HepG2 (cell line): ENCODE measurements around the gene MOB4. TPM values are rescaled to one million over a fixed set of nuclear protein-coding genes. Genes with fewer than 3 reads are reported as not detected.

Experiments
- ATAC-seq: fragments of 200-7000 bp; cut with Tn5 transposase; 3 replicates; pipeline ENCODE4 v1.9.1; 2020; ENCODE audit warnings: mild to moderate bottlenecking, moderate library complexity
- BruUV-seq: library from RNA; stranded (reverse); fragments of 400-500 nt; replicated peaks from 2 replicates; lab custom pipeline; 2021; lab: Mats Ljungman, UMichigan
- CTCF ChIA-PET: fragments of 300-600 bp; formaldehyde crosslinking; extraction: SDS; loops from one replicate; lab custom pipeline; 2021; ENCODE audit warnings: low total read pairs, inconsistent platforms, low intra/inter-chr PET ratio; lab: Yijun Ruan, JAX
- POLR2A ChIA-PET: fragments of 350-600 bp; sonication (Branson Sonifier 250); formaldehyde crosslinking; loops from one replicate; lab custom pipeline; 2020; ENCODE audit warnings: antibody characterized with exemption, inconsistent platforms; lab: Yijun Ruan, JAX
- DNase-seq: peaks from one replicate; pipeline ENCODE4 v3.0.0-alpha.2; 2015; ENCODE audit warnings: low spot score
- FAIRE-seq: peaks from 3 replicates; lab custom pipeline; 2011; peaks lifted over from hg19 to GRCh38; lab: Jason Lieb, UNC
- H2AFZ ChIP-seq: one replicate; pipeline ENCODE4 v1.6.1; 2011; ENCODE audit warnings: low read length, inconsistent platforms
- H3K27ac ChIP-seq: fragments of 300-600 bp; 3 replicates; pipeline ENCODE4 v1.8.0; 2011; ENCODE audit warnings: mixed run types, mild to moderate bottlenecking, mixed read lengths, low read length, inconsistent platforms; ENCODE audit not compliant: insufficient read depth; ENCODE audit errors: extremely low read length
- H3K27me3 ChIP-seq, 2 experiments: fragments of 200-600 bp in 1 of 2; 2 replicates in 1 of 2; 3 replicates in 1 of 2; pipeline versions ENCODE4 v1.6.0 to v1.8.0; 2011; ENCODE audit warnings: low read length in 2 of 2, mild to moderate bottlenecking in 2 of 2, moderate library complexity in 2 of 2, inconsistent platforms in 1 of 2; ENCODE audit not compliant: insufficient read depth in 2 of 2, control insufficient read depth in 1 of 2
- H3K36me3 ChIP-seq, 2 experiments: fragments of 200-600 bp in 1 of 2; replicated peaks in 1 of 2; 2 replicates in 1 of 2; 3 replicates in 1 of 2; pipeline versions ENCODE4 v1.5.1 to v1.8.0; 2011; ENCODE audit warnings: low read length in 2 of 2, inconsistent platforms in 1 of 2; ENCODE audit not compliant: insufficient read depth in 2 of 2, control insufficient read depth in 1 of 2
- H3K4me1 ChIP-seq: 2 replicates; pipeline ENCODE4 v1.5.1; 2012; ENCODE audit warnings: low read length, inconsistent platforms; ENCODE audit not compliant: insufficient read depth
- H3K4me2 ChIP-seq: 2 replicates; pipeline ENCODE4 v1.6.0; 2011; ENCODE audit warnings: low read depth, low read length, inconsistent platforms
- H3K4me3 ChIP-seq, 3 experiments: fragments of 200-600 bp in 1 of 3; sonication (generic), shearing (Covaris generic) in 1 of 3; replicated peaks in 1 of 3; 2 replicates each; pipeline ENCODE4 v1.5.1; 2011 to 2016; ENCODE audit warnings: low read length in 3 of 3, inconsistent platforms in 2 of 3, low read depth in 2 of 3, mild to moderate bottlenecking in 2 of 3, control low read depth in 1 of 3, mixed read lengths in 1 of 3; ENCODE audit not compliant: insufficient read depth in 1 of 3
- H3K79me2 ChIP-seq: one replicate; pipeline ENCODE4 v1.6.1; 2011; ENCODE audit warnings: low read length, inconsistent platforms; ENCODE audit not compliant: insufficient read depth
- H3K9ac ChIP-seq: 2 replicates; pipeline ENCODE4 v1.6.0; 2011; ENCODE audit warnings: mild to moderate bottlenecking, low read depth, low read length, inconsistent platforms; ENCODE audit not compliant: insufficient read depth
- H3K9me3 ChIP-seq: 2 replicates; pipeline ENCODE4 v1.5.1; 2012; ENCODE audit warnings: mild to moderate bottlenecking, low read length
- H4K20me1 ChIP-seq: 2 replicates; pipeline ENCODE4 v1.6.0; 2011; ENCODE audit warnings: inconsistent platforms, mild to moderate bottlenecking, low read length, moderate library complexity; ENCODE audit not compliant: insufficient read depth
- AGO1 ChIP-seq: fragments of 200-400 bp; formaldehyde crosslinking; IDR thresholded peaks from 2 replicates; pipeline ENCODE4 v1.6.1; 2017; ENCODE audit warnings: mild to moderate bottlenecking, low read depth, low read length, moderate library complexity; ENCODE audit not compliant: poor library complexity, severe bottlenecking
- ARNTL ChIP-seq: sonication (generic); formaldehyde crosslinking; IDR thresholded peaks from 2 replicates; pipeline ENCODE4 v1.4.0; 2020; ENCODE audit warnings: mild to moderate bottlenecking, missing genetic modification reagents
- CHD4 ChIP-seq: fragments of 200-600 bp; sonication (generic); IDR thresholded peaks from 2 replicates; pipeline ENCODE4 v1.7.0; 2017; ENCODE audit warnings: mild to moderate bottlenecking, low read length, borderline replicate concordance
- HDAC2 ChIP-seq: sonication (generic); formaldehyde crosslinking; IDR thresholded peaks from 2 replicates; pipeline ENCODE4 v1.4.0; 2020; ENCODE audit warnings: missing genetic modification reagents
- KLF15 ChIP-seq: sonication (generic); formaldehyde crosslinking; IDR thresholded peaks from 2 replicates; pipeline ENCODE4 v1.8.1; 2023; ENCODE audit warnings: borderline replicate concordance, mild to moderate bottlenecking, inconsistent platforms, missing genetic modification reagents, mixed read lengths
- POLR2AphosphoS5 ChIP-seq: IDR thresholded peaks from 2 replicates; pipeline ENCODE4 v1.6.1; 2012; ENCODE audit warnings: low read depth, low read length
- POLR2G ChIP-seq: fragments of 200-400 bp; formaldehyde crosslinking; IDR thresholded peaks from 2 replicates; pipeline ENCODE4 v1.6.1; 2018; ENCODE audit warnings: mild to moderate bottlenecking, low read depth, low read length, moderate library complexity
- PPARG ChIP-seq: conservative IDR thresholded peaks from 2 replicates; pipeline ENCODE4 v1.6.1; 2016; ENCODE audit warnings: missing biosample characterization, missing genetic modification reagents
- RXRA ChIP-seq: sonication (generic); formaldehyde crosslinking; IDR thresholded peaks from 2 replicates; pipeline ENCODE4 v1.5.1; 2020; ENCODE audit warnings: missing genetic modification reagents
- SMAD3 ChIP-seq: sonication (generic); formaldehyde crosslinking; IDR thresholded peaks from 2 replicates; pipeline ENCODE4 v1.4.0; 2020; ENCODE audit warnings: missing genetic modification reagents
- THYN1 ChIP-seq: sonication (generic); formaldehyde crosslinking; IDR thresholded peaks from 2 replicates; pipeline ENCODE4 v1.8.1; 2023; ENCODE audit warnings: low read depth, mild to moderate bottlenecking, moderate library complexity, missing genetic modification reagents, borderline replicate concordance
- ZFP62 ChIP-seq: sonication (generic); formaldehyde crosslinking; IDR thresholded peaks from 2 replicates; pipeline ENCODE4 v1.4.0; 2020; ENCODE audit warnings: missing genetic modification reagents
- ZNF138 ChIP-seq: sonication (generic); formaldehyde crosslinking; IDR thresholded peaks from 2 replicates; pipeline ENCODE4 v1.5.0; 2020; ENCODE audit warnings: mild to moderate bottlenecking, low read depth, missing genetic modification reagents
- ZNF30 ChIP-seq: sonication (generic); formaldehyde crosslinking; IDR thresholded peaks from 2 replicates; pipeline ENCODE4 v1.5.0; 2020; ENCODE audit warnings: mild to moderate bottlenecking, missing genetic modification reagents
- ZNF318 ChIP-seq: sonication (generic); formaldehyde crosslinking; IDR thresholded peaks from 2 replicates; pipeline ENCODE4 v1.4.0; 2020; ENCODE audit warnings: mild to moderate bottlenecking, missing genetic modification reagents
- ZNF576 ChIP-seq: sonication (generic); formaldehyde crosslinking; IDR thresholded peaks from 2 replicates; pipeline ENCODE4 v1.4.0; 2020; ENCODE audit warnings: mild to moderate bottlenecking, missing genetic modification reagents
- ZNF878 ChIP-seq: sonication (generic); formaldehyde crosslinking; IDR thresholded peaks from 2 replicates; pipeline ENCODE4 v1.8.1; 2023; ENCODE audit warnings: mild to moderate bottlenecking, missing genetic modification reagents, moderate library complexity
- ZNF879 ChIP-seq: sonication (generic); formaldehyde crosslinking; IDR thresholded peaks from 2 replicates; pipeline ENCODE4 v1.8.1; 2023; ENCODE audit warnings: missing genetic modification reagents
- WGBS: methylation state at CpG from one replicate; pipeline ENCODE4 v1.1.6; 2017; ENCODE audit warnings: low lambda C conversion rate; 5-methylcytosine and 5-hydroxymethylcytosine counted together
- in situ Hi-C: cut with HindIII; loops from 2 replicates; pipeline ENCODE4 v1.10.0; 2017; ENCODE audit warnings: low pct_unique_long_range_greater_than_20kb; ENCODE audit not compliant: extremely low pct_ligation_motif_present
- intact Hi-C: fragments of 100-400 bp; cut with micrococcal nuclease; formaldehyde crosslinking; loops from one replicate; pipeline ENCODE4 v1.10.0; 2022; ENCODE audit not compliant: unreplicated experiment
- polyA plus RNA-seq, 8 experiments: library from polyadenylated mRNA; depleted of rRNA in 3 of 8; stranded (reverse) in 7 of 8; unstranded in 1 of 8; fragments of >200 nt; fragmentation: Illumina TruSeq in 4 of 8; extraction: Trizol in 4 of 8; gene quantifications; 2 replicates each; pipeline versions ENCODE4 v1.2.1 to v1.2.3, GENCODE V29; 2011 to 2016; ENCODE audit warnings: low read depth in 4 of 8, missing spikeins in 1 of 8, mixed read lengths in 1 of 8; ENCODE audit not compliant: insufficient read depth in 1 of 8
- total RNA-seq, 5 experiments: library from RNA; depleted of rRNA; stranded (reverse); fragments of >200 nt; fragmentation: Illumina TruSeq; extraction: Trizol; gene quantifications; 2 replicates each; pipeline ENCODE4 v1.2.3, GENCODE V29; 2016; ENCODE audit warnings: low read depth in 1 of 5

MOB4 gene
- total and polyA plus RNA-seq, 2 of the 13 experiments (the other 11 are each of a cell fraction or from before 2014, with no cell fraction given) = 35.7 to 38.6 TPM

- peak overlapping the region; percentile 99 for H3K9ac ChIP-seq
- in situ Hi-C loops = no loop called here
- ChIA-PET POLR2A (interaction anchor here (1.1 to 5.8 kb wide), 5 partner anchors 13 to 75 kb away, joined by 3 to 264 read pairs (median 143); partner anchors contain the start of genes COQ10B, MOB4 and SF3B1), CTCF (no interaction called here)
- no peak for DNase-seq
- peaks cover 11 to 37% of the 10 kb centered on the region in 2 experiments for H3K36me3 ChIP-seq
- no TSS peak for BruUV-seq
- intact Hi-C loops = loop anchor here (5.0 kb wide), 1 partner anchor 35 kb away; no protein-coding TSS in a partner anchor
- H3K79me2 ChIP-seq = peaks cover 70% of the 10 kb centered on the region
- H3K9me3 ChIP-seq = no peaks in the 10 kb centered on the region
- WGBS = 10% methylated on average over 4 of the region's 4 CpGs
- no peak for ATAC-seq
- H3K27me3 ChIP-seq = no peaks in the 10 kb centered on the region; a peak in 1 of 5 replicates
- H3K4me3 ChIP-seq = peak overlapping the region; percentile 68 to 99 (median 87); a peak in 5 of 6 replicates
- H4K20me1 ChIP-seq = peaks cover 35% of the 10 kb centered on the region
- FAIRE-seq = no peak
- peak overlapping the region; percentile 73 for H3K4me2 ChIP-seq
- peak overlapping the region; percentile 96 for H3K27ac ChIP-seq
- H3K4me1 ChIP-seq = peaks cover 36% of the 10 kb centered on the region
- H2AFZ ChIP-seq = no peak overlapping the region
- no peak for TF ChIP-seq PPARG (CRISPR knock-in tag)
- no peak for TF ChIP-seq ZNF138 (CRISPR knock-in tag)
- TF ChIP-seq ZNF878 (CRISPR knock-in tag) = 0 out of 2 replicates have a peak, but pooled peaks have one; percentile 30
- no peak for TF ChIP-seq CHD4
- peak; percentile 33; the same call in 1 of the 2 replicates for TF ChIP-seq POLR2AphosphoS5
- TF ChIP-seq RXRA (CRISPR knock-in tag) = no peak
- no peak for TF ChIP-seq THYN1 (CRISPR knock-in tag)
- TF ChIP-seq ZNF879 (CRISPR knock-in tag) = no peak
- TF ChIP-seq HDAC2 (CRISPR knock-in tag) = 0 out of 2 replicates have a peak, but pooled peaks have one; percentile 13
- TF ChIP-seq ZNF318 = no peak
- TF ChIP-seq KLF15 (CRISPR knock-in tag) = no peak
- no peak for TF ChIP-seq ARNTL (CRISPR knock-in tag)
- no peak for TF ChIP-seq ZFP62 (CRISPR knock-in tag)
- 0 out of 2 replicates have a peak, but pooled peaks have one; percentile 29 for TF ChIP-seq POLR2G
- TF ChIP-seq SMAD3 (CRISPR knock-in tag) = peak; percentile 36; the same call in 1 of the 2 replicates
- no peak for TF ChIP-seq ZNF30 (CRISPR knock-in tag)
- peak; percentile 81 for TF ChIP-seq AGO1
- TF ChIP-seq ZNF576 = no peak
These were observed 13.7 kb upstream of the MOB4 start for GRCh38 chr2:197502201-197502600.
